Testis (tissue), 3 donors: ENCODE results near the gene MYLIP. TPM values are rescaled to one million over a fixed set of nuclear protein-coding genes. Genes with fewer than 3 reads are reported as not detected.

Source experiments
- DNase-seq: peaks from one replicate; pipeline ENCODE4 v3.0.0-alpha.2; 2019
- H3K27ac ChIP-seq, 2 donors: fragments of 200-600 bp; sonication (generic); one replicate each; pipeline ENCODE4 v1.5.1; 2019
- H3K27me3 ChIP-seq: fragments of 200-600 bp; sonication (generic); one replicate; pipeline ENCODE4 v1.5.1; 2019
- H3K36me3 ChIP-seq: fragments of 200-600 bp; sonication (generic); one replicate; pipeline ENCODE4 v1.5.1; 2017; ENCODE audit warnings: low read depth; ENCODE audit errors: missing control alignments
- H3K4me1 ChIP-seq: fragments of 200-600 bp; sonication (generic); one replicate; pipeline ENCODE4 v1.5.1; 2019
- H3K4me3 ChIP-seq, 2 donors: fragments of 200-600 bp; sonication (generic); one replicate each; pipeline ENCODE4 v1.5.1; 2017 to 2019
- H3K9me3 ChIP-seq: fragments of 200-600 bp; sonication (generic); one replicate; pipeline ENCODE4 v1.5.1; 2017
- POLR2A ChIP-seq: fragments of 450-650 bp; IDR thresholded peaks from one replicate; pipeline ENCODE4 v1.6.1; 2017; ENCODE audit warnings: antibody characterized with exemption, mild to moderate bottlenecking, moderate library complexity
- WGBS, 2 donors: methylation state at CpG; one replicate each; pipeline ENCODE4 v1.1.5; 2018; 5-methylcytosine and 5-hydroxymethylcytosine counted together
- intact Hi-C: fragments of 100-400 bp; cut with DNase I; formaldehyde crosslinking; loops from one replicate; pipeline ENCODE4 v1.15.1; 2023; ENCODE audit warnings: low total_unique reads
- polyA plus RNA-seq: library from polyadenylated mRNA; stranded (reverse); fragments of 350-450 nt; fragmentation: Illumina TruSeq; extraction: RNeasy Lipid Tissue Mini Kit (QIAGEN cat#74804); gene quantifications from one replicate; pipeline ENCODE4 v1.2.3, GENCODE V29; 2014; ENCODE audit warnings: low read depth, low replicate concordance; ENCODE audit not compliant: insufficient read depth
- total RNA-seq, 2 donors: library from RNA; depleted of rRNA; stranded (reverse); fragments of >200 nt; gene quantifications; one replicate each; pipeline ENCODE4 v1.2.3, GENCODE V29; 2016
- TF ChIP-seq, protein P1 (sequence below), 3 experiments: fragments of 450-650 bp in 2 of 3; fragments of 200-600 bp in 1 of 3; sonication (generic) in 1 of 3; IDR thresholded peaks; one replicate each; pipeline ENCODE4 v1.5.1; 2016 to 2019; ENCODE audit warnings: antibody characterized with exemption in 3 of 3, mild to moderate bottlenecking in 2 of 3, moderate library complexity in 1 of 3

Gene MYLIP
- total and polyA plus RNA-seq, 3 donors from 2014 or later: 39.1 to 48.1 (median 45.0) TPM

DNA sequence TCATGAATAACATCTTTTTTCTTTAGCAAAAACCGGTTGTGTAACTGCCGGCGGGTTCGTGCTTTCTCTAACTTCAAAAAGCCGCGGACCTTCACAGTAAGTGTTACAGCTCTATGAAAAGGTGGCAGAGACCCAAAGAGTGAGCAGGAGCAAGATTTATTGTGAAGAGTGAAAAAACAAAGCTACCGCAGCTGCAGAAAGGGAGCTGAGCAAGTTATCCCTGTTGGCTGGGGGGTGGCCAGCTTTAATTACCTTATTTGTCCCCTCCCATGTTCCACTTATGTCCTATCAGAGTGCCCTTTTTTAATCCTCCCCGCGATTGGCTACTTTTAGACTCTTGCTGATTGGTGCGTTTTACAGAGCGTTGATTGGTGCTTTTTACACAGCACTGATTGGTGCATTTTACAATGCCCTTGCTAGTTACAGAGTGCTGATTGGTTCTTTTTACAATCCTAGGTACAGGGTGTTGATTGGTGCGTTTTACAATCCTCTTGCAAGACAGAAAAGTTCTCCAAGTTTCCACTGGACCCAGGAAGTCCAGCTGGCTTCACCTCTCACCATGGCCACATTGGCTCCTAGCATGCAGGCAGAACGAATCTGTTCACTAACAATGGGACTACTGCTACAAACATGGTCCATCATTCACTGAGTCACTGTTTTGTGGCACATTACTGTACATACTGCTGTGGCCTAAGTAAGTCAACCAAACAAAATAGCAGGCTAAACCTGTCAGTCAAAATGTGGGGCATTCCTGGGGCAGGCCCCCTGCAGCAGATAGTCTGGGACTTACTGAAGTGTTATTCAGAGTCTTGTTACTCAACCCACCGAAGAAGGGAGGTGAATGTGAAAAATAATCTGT lies 52.8 kb downstream of the MYLIP start:
- Histone ChIP-seq H3K27ac (no peak overlapping the region), H3K36me3 (no peaks in the 10 kb centered on the region), H3K9me3 (no peaks in the 10 kb centered on the region), H3K4me1 (no peaks in the 10 kb centered on the region), H3K27me3 (no peaks in the 10 kb centered on the region), H3K4me3 (peak overlapping the region; percentile 10 to 30)
- 70 to 73% methylated on average over 14 of the region's 14 CpGs for WGBS, 2 donors
- DNase-seq: peak; percentile 67
- intact Hi-C loops: loop anchor here (5.0 kb wide), 1 partner anchor 489 kb away; no protein-coding TSS in a partner anchor
- TF ChIP-seq, protein P1, sequence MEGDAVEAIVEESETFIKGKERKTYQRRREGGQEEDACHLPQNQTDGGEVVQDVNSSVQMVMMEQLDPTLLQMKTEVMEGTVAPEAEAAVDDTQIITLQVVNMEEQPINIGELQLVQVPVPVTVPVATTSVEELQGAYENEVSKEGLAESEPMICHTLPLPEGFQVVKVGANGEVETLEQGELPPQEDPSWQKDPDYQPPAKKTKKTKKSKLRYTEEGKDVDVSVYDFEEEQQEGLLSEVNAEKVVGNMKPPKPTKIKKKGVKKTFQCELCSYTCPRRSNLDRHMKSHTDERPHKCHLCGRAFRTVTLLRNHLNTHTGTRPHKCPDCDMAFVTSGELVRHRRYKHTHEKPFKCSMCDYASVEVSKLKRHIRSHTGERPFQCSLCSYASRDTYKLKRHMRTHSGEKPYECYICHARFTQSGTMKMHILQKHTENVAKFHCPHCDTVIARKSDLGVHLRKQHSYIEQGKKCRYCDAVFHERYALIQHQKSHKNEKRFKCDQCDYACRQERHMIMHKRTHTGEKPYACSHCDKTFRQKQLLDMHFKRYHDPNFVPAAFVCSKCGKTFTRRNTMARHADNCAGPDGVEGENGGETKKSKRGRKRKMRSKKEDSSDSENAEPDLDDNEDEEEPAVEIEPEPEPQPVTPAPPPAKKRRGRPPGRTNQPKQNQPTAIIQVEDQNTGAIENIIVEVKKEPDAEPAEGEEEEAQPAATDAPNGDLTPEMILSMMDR (IDR thresholded peaks at IDR 0.05): no peak
- no peak for TF ChIP-seq POLR2A

DNA sequence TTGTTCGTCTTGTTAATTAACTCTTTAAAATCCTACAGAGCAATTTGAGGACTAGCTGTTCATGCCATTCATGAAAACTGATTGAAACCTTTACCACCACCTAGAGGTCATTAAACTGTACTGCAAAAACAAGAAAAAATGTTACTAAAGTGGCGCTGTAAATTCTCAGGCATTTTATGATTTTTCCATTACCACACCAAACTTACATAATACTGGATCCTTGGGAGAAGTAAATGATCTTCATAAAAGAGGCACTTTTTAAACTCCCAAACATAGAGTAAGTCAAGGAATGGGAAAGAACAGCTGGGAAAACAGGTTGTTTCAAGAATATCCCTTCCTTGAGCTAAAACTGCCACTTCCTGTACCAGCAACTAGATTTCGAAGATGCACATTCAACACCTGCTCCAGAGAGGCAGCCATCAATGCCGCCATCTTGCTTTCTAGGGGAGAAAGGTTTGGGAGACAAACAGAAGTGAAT lies 54.3 kb downstream of the MYLIP start:
- intact Hi-C loops: loop anchor here (5.0 kb wide), 1 partner anchor 491 kb away; no protein-coding TSS in a partner anchor
- H3K4me1 ChIP-seq: peaks cover 10% of the 10 kb centered on the region
- no peak for DNase-seq
- no peak overlapping the region for H3K4me3 ChIP-seq
- no peaks in the 10 kb centered on the region for H3K27me3 ChIP-seq
- no peaks in the 10 kb centered on the region for H3K36me3 ChIP-seq
- TF ChIP-seq POLR2A: no peak
- TF ChIP-seq, protein P1 (IDR thresholded peaks at IDR 0.05): peak; percentile 55 to 71 (median 69)
- 20 to 22% methylated on average over 4 of the region's 4 CpGs for WGBS, 2 donors
- no peak overlapping the region for H3K27ac ChIP-seq
- no peaks in the 10 kb centered on the region for H3K9me3 ChIP-seq

DNA sequence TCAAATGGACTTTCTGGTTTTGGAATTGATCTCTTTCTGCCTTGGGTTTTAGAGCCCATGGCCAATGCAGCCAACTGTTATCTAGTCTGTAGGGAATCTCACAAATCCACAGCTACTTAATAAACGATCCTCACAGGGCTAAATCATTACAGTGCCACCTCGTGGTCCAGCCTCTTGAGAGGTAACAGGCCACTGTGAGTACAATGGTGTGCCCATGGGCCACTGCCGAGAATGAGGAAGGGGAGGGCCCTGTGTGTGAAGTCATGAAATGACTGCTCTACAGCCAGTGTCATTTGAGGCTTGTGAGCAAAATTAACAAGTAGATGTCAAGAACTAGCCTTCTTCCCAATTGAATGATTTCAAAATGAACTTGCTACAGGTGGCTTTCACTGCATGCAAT lies 55.2 kb downstream of the MYLIP start:
- peak; percentile 75 for DNase-seq
- 34 to 43% methylated on average over 3 of the region's 3 CpGs for WGBS, 2 donors
- H3K36me3 ChIP-seq: no peaks in the 10 kb centered on the region
- H3K27me3 ChIP-seq: no peaks in the 10 kb centered on the region
- H3K9me3 ChIP-seq: no peaks in the 10 kb centered on the region
- no peak overlapping the region for H3K27ac ChIP-seq
- peaks cover 12% of the 10 kb centered on the region for H3K4me1 ChIP-seq
- TF ChIP-seq POLR2A: no peak
- TF ChIP-seq, protein P1 (IDR thresholded peaks at IDR 0.05): no peak
- H3K4me3 ChIP-seq: no peak overlapping the region
- intact Hi-C loops: loop anchor here (5.0 kb wide), 1 partner anchor 492 kb away; no protein-coding TSS in a partner anchor

- no peak for DNase-seq
- WGBS, 2 donors: 78 to 85% methylated on average over 3 of the region's 3 CpGs
- H3K9me3 ChIP-seq: no peaks in the 10 kb centered on the region
- H3K27ac ChIP-seq: no peak overlapping the region
- no peak overlapping the region for H3K4me3 ChIP-seq
- H3K36me3 ChIP-seq: no peaks in the 10 kb centered on the region
- intact Hi-C loops: loop anchor here (5.0 kb wide), 1 partner anchor 492 kb away; no protein-coding TSS in a partner anchor
- TF ChIP-seq, protein P1 (IDR thresholded peaks at IDR 0.05): no peak
- no peak for TF ChIP-seq POLR2A
- no peaks in the 10 kb centered on the region for H3K27me3 ChIP-seq
- peaks cover 12% of the 10 kb centered on the region for H3K4me1 ChIP-seq
These were observed 55.7 kb downstream of the MYLIP start for GRCh38 chr6:16184551-16184950.
